Cardiac muscle cell (in vitro differentiated cells and primary cell): ENCODE data around the gene MGLL. TPM values are rescaled to one million over a fixed set of nuclear protein-coding genes. Genes with fewer than 3 reads are reported as not detected.

Experiments used
- DNase-seq, 2 donors: peaks; one replicate each; pipeline versions ENCODE4 v3.0.0 to v3.0.0-alpha.2; 2010 to 2017; ENCODE audit warnings: low read depth in 1 of 2, low spot score in 1 of 2
- H3K27ac ChIP-seq: fragments of 200-600 bp; sonication (generic); 2 replicates; pipeline ENCODE4 v1.5.1; 2016
- H3K27me3 ChIP-seq: fragments of 200-600 bp; sonication (generic); 2 replicates; pipeline ENCODE4 v1.6.0; 2016; ENCODE audit warnings: control low read depth
- H3K36me3 ChIP-seq: fragments of 200-600 bp; sonication (generic); 2 replicates; pipeline ENCODE4 v1.5.1; 2016; ENCODE audit warnings: control low read depth
- H3K4me1 ChIP-seq: fragments of 200-600 bp; sonication (generic); 2 replicates; pipeline ENCODE4 v1.8.1; 2017; ENCODE audit warnings: low read depth, mild to moderate bottlenecking, mixed run types
- H3K4me3 ChIP-seq: fragments of 200-600 bp; sonication (generic); 2 replicates; pipeline ENCODE4 v1.5.1; 2016; ENCODE audit warnings: mild to moderate bottlenecking
- H3K9me3 ChIP-seq: fragments of 200-600 bp; sonication (generic); 2 replicates; pipeline ENCODE4 v1.5.1; 2017; ENCODE audit warnings: low read depth, mild to moderate bottlenecking, control low read depth
- CTCF ChIP-seq: IDR thresholded peaks from 2 replicates; pipeline ENCODE4 v1.5.1; 2012; ENCODE audit warnings: low read depth, mild to moderate bottlenecking, low read length
- polyA plus RNA-seq: library from polyadenylated mRNA; unstranded; fragments of >200 nt; fragmentation: Nextera tagmentation; extraction: Ambion mirVana; gene quantifications from 2 replicates; pipeline ENCODE4 v1.2.1, GENCODE V29; 2016
- total RNA-seq: library from RNA; depleted of rRNA; stranded (reverse); fragments of >200 nt; gene quantifications from 2 replicates; pipeline ENCODE4 v1.2.3, GENCODE V29; 2016

Gene MGLL
- total and polyA plus RNA-seq, 2 experiments from 2014 or later: 1.0 TPM

DNA sequence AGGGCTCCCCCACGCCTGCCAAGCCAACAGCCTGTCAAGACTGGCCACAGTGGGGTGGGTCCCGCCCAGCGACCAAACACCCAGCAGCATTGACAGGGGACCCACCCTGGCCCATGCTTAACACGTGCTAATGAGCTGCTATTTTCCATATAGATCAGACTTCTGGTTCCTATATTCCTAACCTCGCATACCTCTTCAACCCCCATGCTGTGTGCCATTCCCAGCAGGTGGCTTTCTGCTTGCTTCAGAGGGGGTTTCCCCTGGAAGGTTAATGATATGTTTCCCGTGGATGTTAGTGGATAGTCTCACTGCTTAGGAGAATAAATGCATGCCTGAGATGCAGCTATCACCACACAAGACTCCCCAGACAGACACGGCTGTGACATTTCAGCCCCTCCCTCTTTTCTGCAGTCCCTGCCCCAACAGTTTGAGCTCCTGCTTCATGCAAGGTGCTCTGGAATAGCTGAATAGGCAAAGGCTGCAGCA is 37.9 kb upstream of the MGLL start:
- peaks cover 4% of the 10 kb centered on the region for H3K4me1 ChIP-seq
- no peak overlapping the region for H3K4me3 ChIP-seq
- H3K27ac ChIP-seq: no peak overlapping the region
- H3K36me3 ChIP-seq: no peaks in the 10 kb centered on the region
- H3K27me3 ChIP-seq: no peaks in the 10 kb centered on the region
- no peak for DNase-seq
- no peak for TF ChIP-seq CTCF
- no peaks in the 10 kb centered on the region for H3K9me3 ChIP-seq

DNA sequence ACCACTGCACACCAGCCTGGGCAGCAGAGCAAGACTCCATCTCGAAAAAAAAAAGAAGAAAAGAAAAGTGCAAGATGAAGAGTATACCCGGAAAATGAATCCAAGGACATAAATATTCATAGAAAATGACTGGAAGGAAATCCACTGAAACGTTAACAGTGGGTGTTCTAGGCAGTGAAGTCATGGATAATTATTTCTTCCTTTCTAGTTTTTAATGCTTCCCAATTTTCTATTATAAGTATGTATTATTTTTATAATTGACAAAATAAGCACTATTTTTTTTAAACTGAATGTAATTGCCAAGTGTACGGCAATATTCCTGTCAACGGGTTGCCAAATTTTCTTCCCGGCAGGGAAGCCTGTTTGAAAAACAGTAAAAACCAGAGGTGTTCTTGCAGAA is 37.4 kb upstream of the MGLL start:
- Histone ChIP-seq H3K27ac (no peak overlapping the region), H3K9me3 (no peaks in the 10 kb centered on the region), H3K4me3 (no peak overlapping the region), H3K27me3 (no peaks in the 10 kb centered on the region), H3K4me1 (peaks cover 4% of the 10 kb centered on the region), H3K36me3 (no peaks in the 10 kb centered on the region)
- no peak for DNase-seq
- TF ChIP-seq CTCF: no peak

DNA sequence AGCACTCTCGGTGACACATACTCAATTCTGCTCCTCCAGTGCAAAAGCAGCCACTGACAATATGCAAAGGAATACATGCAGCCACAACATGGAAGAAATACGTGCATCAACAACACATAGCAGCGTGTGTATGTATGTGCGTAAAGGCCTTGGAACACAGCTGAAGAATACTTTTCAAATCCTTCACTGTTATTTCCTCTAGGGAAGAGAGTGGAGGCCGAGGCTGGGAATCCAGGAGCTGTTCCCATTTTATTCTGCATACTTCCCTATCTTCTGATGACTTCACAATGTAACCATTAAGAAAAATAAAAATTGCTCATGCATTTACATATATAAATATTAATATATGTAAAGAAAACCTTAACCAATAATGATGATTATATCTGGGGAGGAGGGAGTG is 36.6 kb upstream of the MGLL start:
- Histone ChIP-seq H3K9me3 (no peaks in the 10 kb centered on the region), H3K4me3 (no peak overlapping the region), H3K4me1 (peaks cover 4% of the 10 kb centered on the region), H3K27ac (no peak overlapping the region), H3K27me3 (no peaks in the 10 kb centered on the region), H3K36me3 (no peaks in the 10 kb centered on the region)
- TF ChIP-seq CTCF: no peak
- DNase-seq: no peak

- Histone ChIP-seq H3K9me3 (no peaks in the 10 kb centered on the region), H3K27ac (no peak overlapping the region), H3K4me1 (peaks cover 4% of the 10 kb centered on the region), H3K27me3 (no peaks in the 10 kb centered on the region), H3K36me3 (no peaks in the 10 kb centered on the region), H3K4me3 (no peak overlapping the region)
- no peak for TF ChIP-seq CTCF
- DNase-seq: no peak
These were observed 36.2 kb upstream of the MGLL start for GRCh38 chr3:127858521-127858920.

DNA sequence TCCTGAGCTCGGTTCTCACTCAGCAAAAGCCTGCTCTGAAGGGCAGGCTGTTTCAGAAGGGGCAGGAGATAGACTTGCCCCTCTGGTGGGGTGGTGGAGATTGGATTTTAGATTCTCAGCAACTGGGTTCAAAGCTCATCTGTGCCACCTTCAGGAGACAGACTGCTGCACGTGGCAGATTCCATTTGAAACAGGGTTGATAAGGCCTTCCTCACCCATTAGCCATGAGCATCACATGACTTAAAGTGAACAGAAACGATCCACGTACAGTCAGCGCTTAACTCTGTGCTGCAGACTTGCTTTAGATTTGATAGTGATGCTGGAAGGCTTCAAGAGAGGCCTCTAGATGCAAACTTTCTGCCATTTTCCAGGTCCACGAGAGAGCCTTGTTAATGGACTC is 35.0 kb upstream of the MGLL start:
- DNase-seq: peak in 1 of 2 donors; percentile 7
- no peaks in the 10 kb centered on the region for H3K36me3 ChIP-seq
- no peaks in the 10 kb centered on the region for H3K9me3 ChIP-seq
- no peak overlapping the region for H3K27ac ChIP-seq
- TF ChIP-seq CTCF: no peak
- no peaks in the 10 kb centered on the region for H3K27me3 ChIP-seq
- peaks cover 4% of the 10 kb centered on the region for H3K4me1 ChIP-seq
- no peak overlapping the region for H3K4me3 ChIP-seq

GRCh38 chr3:127856801-127857200 is 34.5 kb upstream of the MGLL start:
- no peak for DNase-seq
- H3K27me3 ChIP-seq: no peaks in the 10 kb centered on the region
- H3K36me3 ChIP-seq: no peaks in the 10 kb centered on the region
- no peak overlapping the region for H3K4me3 ChIP-seq
- H3K4me1 ChIP-seq: peaks cover 4% of the 10 kb centered on the region
- no peaks in the 10 kb centered on the region for H3K9me3 ChIP-seq
- H3K27ac ChIP-seq: no peak overlapping the region
- no peak for TF ChIP-seq CTCF
